GM12875 (cell line): ENCODE data around the gene PIGW.

Experiments
- H3K4me3 ChIP-seq: one replicate; pipeline ENCODE4 v1.5.1; 2011; ENCODE audit warnings: low read depth, low read length, control low read depth
- TF ChIP-seq, protein P1 (sequence below): IDR thresholded peaks from 2 replicates; pipeline ENCODE4 v1.5.1; 2011; ENCODE audit warnings: low read depth, mild to moderate bottlenecking, control low read depth, inconsistent platforms, low read length, moderate library complexity, borderline replicate concordance; ENCODE audit not compliant: insufficient read depth

PIGW gene

DNA sequence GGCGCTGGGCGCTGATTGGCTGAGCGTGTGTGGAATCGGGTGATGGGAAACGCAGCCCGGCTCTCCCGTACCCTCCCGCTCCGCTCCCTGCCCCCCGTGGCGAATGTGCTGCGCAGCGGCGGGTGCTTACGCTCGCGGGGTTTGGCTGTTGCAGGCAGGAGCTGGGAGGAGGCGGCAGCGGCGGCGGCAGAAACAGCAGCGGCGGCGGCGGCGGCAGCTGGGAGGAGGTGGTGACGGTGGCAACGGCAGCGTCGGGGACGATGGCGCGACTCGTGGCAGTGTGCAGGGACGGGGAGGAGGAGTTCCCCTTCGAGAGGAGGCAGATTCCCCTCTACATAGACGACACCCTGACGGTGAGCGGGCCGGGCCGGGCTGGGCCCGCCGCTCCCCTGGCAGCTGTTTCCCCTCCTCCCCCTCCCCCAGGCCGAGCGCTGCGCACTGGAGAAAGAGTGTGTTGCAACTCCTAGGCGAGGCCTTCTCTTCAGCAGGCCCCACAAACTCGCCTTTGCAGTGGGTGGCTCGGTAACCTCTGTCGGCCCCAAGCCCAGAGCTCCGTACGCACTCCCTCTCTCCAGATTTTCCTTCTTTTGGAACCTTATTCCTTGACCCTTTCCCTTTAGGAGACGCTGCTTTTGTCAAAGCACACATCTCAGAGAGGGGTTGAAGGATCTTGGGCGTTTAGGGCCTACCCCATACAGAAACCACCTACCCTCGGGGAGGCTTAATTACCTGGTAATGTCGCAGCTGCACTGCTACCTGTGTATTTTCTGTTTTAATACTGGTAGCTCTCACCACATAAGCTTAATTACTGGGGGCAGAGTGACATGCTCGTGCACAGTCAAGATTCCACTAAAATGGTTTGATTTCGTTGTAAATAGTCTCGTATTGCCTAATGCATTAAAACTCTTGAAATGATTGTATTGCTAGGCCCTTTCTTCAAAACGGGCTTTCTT, 11.0 kb downstream of the PIGW start:
- TF ChIP-seq, protein P1, sequence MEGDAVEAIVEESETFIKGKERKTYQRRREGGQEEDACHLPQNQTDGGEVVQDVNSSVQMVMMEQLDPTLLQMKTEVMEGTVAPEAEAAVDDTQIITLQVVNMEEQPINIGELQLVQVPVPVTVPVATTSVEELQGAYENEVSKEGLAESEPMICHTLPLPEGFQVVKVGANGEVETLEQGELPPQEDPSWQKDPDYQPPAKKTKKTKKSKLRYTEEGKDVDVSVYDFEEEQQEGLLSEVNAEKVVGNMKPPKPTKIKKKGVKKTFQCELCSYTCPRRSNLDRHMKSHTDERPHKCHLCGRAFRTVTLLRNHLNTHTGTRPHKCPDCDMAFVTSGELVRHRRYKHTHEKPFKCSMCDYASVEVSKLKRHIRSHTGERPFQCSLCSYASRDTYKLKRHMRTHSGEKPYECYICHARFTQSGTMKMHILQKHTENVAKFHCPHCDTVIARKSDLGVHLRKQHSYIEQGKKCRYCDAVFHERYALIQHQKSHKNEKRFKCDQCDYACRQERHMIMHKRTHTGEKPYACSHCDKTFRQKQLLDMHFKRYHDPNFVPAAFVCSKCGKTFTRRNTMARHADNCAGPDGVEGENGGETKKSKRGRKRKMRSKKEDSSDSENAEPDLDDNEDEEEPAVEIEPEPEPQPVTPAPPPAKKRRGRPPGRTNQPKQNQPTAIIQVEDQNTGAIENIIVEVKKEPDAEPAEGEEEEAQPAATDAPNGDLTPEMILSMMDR, result 0 out of 2 replicates have a peak, but pooled peaks have one; percentile 16
- peak overlapping the region; percentile 81 for H3K4me3 ChIP-seq

DNA sequence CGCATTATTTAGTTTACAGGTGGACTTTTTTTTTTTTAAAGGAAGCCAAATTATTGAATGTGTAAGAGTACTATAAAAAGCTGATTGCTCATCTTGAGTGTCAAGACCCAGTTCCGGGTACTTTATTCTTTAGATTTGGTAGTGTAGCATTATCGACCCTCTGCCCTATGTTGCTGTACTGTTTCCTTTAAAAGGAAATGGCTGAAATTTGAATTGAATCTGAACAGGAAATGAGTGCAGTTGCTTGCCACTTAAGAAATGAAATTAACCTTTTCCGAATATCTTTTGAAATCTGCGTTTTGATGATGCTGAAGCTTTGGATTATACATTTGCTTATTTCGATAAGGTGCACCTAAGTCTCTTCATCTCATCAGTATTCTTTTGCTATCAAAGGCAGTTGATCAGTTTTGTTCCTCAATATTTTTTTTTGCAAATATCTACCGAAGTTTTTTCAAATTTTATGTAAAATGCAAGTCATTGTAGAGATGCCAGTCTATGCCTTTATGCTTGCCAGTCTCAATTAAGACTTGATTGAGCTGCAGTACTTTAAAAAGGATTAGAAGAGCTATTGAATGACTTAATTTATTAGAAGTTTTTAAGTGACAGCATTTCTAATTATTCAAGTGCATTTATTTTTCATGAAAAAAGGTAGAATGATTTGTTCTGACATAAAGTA, 11.8 kb downstream of the PIGW start:
- peak overlapping the region; percentile 81 for H3K4me3 ChIP-seq
- TF ChIP-seq, protein P1, result no peak

DNA sequence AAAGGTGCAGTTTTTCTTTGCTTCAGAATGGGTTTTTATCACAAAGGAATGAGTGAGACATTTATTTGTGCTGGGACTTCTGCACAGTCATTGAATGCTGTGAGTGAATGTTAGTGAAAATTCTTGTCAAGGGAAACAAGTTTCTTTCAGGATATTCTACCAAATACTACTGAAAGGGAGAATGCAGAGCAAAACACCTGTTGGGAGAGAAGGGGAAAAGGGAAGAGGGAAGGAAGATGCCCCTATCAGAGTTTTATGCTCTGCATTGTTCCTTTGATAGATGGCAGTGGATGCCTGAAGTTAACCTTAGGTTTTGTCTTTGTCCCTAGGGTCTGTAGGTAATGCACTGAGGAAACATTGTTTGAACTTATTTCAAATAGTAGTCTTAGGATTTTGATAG, 13.0 kb downstream of the PIGW start:
- TF ChIP-seq, protein P1, result no peak
- H3K4me3 ChIP-seq, result no peak overlapping the region

DNA sequence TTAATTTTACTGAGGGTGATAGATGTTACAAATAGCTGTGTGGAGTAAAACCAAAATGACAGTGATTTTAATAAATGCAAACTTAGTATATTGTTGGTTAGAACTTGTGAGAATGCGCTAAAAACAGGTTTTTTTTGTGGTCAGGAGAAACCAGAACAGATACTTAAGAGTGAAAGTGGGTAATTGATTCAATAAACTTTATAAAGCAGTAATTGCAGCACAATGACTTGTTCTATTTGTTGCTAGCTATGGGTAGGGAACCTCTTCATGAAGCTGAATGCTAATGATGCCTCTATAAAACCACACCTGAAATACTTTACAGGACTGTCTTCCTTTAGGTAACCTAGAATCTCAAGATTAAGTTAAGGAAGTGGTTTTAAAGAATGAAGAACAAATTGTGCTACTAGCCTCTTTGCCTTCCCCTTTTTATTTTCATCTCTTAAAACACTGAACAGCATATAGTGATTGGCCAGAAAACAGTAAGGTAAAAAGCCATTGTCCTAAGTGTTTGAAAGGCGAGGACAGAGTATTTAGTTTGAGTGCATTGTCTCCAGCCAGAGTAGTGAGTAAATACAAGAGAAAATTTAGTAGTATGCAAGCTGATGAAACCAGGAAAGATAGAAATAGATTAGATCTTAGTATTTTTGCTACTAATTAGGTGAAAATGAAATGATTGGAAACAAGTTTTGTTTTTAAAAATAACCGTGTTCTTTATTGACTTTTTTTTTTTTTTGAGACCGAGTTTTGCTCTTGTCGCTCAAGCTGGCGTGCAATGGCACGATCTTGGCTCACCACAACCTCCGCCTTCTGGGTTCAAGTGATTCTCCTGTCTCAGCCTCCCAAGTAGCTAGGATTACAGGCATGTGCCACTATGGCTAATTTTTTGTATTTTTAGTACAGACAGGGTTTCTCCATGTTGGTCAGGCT, 16.0 kb downstream of the PIGW start:
- no peak overlapping the region for H3K4me3 ChIP-seq
- TF ChIP-seq, protein P1, result no peak

DNA sequence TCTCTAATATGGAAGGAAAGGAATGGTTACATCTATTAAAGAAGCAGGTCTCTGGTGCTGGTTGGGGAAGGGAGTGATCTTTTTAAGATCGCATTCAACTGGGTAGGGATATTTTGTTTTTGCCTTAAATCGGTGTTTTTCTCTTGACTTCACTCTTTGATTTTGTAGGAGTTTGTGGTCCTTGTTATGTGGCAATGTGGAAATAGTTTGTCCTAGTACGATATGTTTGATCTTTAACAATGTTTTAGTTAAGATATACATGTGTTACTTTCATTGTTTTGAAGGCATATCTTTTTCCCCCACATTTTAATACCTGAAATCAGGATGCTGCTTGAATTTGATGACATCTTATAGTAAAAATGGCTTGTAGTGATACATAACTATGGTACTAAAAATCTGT, 18.7 kb downstream of the PIGW start:
- no peak overlapping the region for H3K4me3 ChIP-seq
- TF ChIP-seq, protein P1, result no peak

DNA sequence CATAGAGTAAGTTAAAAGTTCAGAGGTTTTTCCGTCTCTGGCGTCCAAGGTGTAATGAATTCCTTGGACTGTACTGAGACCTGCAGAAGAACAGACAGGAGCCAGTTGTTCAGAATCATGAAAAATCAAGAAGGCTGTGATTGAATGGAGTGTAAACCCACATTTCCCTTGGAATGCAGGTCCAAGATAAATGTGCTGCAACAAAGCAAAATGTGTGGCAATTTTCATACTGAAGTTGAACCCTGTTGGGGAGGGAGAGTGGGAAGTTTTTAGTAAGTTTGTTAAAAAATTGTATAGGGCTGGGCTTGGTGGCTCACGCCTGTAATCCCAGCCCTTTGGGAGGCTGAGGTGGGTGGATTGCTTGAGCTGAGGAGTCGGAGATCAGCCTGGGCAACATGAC, 31.3 kb downstream of the PIGW start:
- H3K4me3 ChIP-seq, result no peak overlapping the region
- TF ChIP-seq, protein P1, result no peak
